ENCODE measurements around the gene ILK.

DNA sequence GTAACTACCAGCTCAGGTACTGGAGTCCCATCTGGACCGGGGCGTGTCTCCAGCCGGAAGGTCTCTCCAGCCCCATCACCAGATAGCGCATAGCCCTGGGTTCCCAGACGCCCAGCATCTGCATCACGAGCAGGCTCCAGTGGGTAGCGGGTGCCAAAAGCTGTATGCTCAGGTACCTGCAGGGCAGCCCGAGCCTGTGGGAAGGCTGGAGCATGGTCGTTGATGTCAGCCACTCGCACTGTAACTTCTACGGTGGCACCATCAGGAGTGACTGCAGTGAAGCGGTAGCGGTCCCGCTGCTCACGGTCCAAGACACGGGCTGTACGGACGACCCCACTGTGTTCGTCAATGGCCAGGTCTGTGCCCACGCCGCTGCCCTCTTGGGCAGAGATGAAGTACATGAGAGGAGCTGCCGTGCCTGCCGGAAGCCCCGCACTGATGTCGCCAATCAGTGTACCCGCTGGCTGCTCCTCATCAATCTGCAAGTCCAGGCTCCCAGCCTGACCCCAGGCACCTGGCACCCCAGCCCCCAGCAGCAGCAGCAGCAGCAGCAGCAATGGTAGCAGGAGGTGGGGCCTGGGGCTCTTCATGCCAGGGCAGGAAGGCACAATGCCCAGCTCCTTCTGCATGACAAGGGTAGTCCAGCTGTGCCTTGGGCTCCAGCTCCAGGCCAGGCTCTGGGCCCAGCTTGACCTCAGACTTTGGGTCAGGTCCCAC lies 37.6 kb downstream of the ILK start:
- no peak for TF ChIP-seq CTCF (IDR thresholded peaks at IDR 0.05; ENCODE audit: low read depth, low read length)
- no peak for TF ChIP-seq EZH2phosphoT487 (IDR thresholded peaks at IDR 0.05; ENCODE audit: low read depth)
